Measurements from ENCODE around the gene SH3GL1. TPM values are rescaled to one million over a fixed set of nuclear protein-coding genes. Genes with fewer than 3 reads are reported as not detected.
A peak's percentile ranks its signal among the peaks of the same experiment; 100 is the strongest.

Gene SH3GL1
- polyA plus RNA-seq, 3 donors, result 14.0 to 33.9 (median 15.0) TPM

GRCh38 chr19:4328243-4328990 is 71.9 kb downstream of the SH3GL1 start:
- under 1% methylated on average over 42 of the region's 49 CpGs for WGBS (ENCODE audit: insufficient coverage)

More at GRCh38 chr19:4328243-4328990, 71.9 kb downstream of the SH3GL1 start:
- H3K27me3 Mint-ChIP-seq (ENCODE audit: low read depth in 3 of 3), result peaks cover 28 to 45% (median 41%) of the 10 kb centered on the region in 3 donors
- no peaks in the 10 kb centered on the region for H4K20me1 ChIP-seq (ENCODE audit: insufficient read depth, low read length)
- peak overlapping the region in 1 of 7 donors; percentile 36 for H3K27ac Mint-ChIP-seq
- no peak overlapping the region for H3K27ac ChIP-seq (ENCODE audit: low read depth in 1 of 2, low read length in 2 of 2)
- H3K36me3 ChIP-seq (replicated peaks in 1 of 2; ENCODE audit: control insufficient read depth in 1 of 2, insufficient read depth in 2 of 2, low read length in 2 of 2), result no peaks in the 10 kb centered on the region
- peaks cover 30% of the 10 kb centered on the region for H3K4me1 Mint-ChIP-seq
- DNase-seq, result peak; percentile 83 to 86 (median 84)
- H3K9me3 ChIP-seq (replicated peaks in 1 of 2; ENCODE audit: control insufficient read depth in 1 of 2, insufficient read depth in 1 of 2, low read length in 2 of 2), result peaks cover 0 to 15% of the 10 kb centered on the region in 2 donors
- TF ChIP-seq CTCF (IDR thresholded peaks at IDR 0.05), result no peak
- peak overlapping the region in 2 of 3 experiments; percentile 27 to 65 for H3K4me3 ChIP-seq (replicated peaks in 1 of 3; ENCODE audit: low read depth in 2 of 3, low read length in 3 of 3)
- H3K36me3 Mint-ChIP-seq, result peaks cover 3% of the 10 kb centered on the region in 2 donors
- peaks cover 8 to 26% (median 17%) of the 10 kb centered on the region in 7 donors for H3K9me3 Mint-ChIP-seq
- H3K4me3 Mint-ChIP-seq, result peak overlapping the region; percentile 76 to 85
- H2AFZ ChIP-seq (ENCODE audit: insufficient read depth, low read depth, low read length, poor library complexity, severe bottlenecking), result peak overlapping the region; percentile 79
- H3K9ac ChIP-seq (ENCODE audit: insufficient read depth, low read length, poor library complexity, severe bottlenecking), result peak overlapping the region; percentile 40
- peak overlapping the region; percentile 77 for H3K4me2 ChIP-seq (replicated peaks; ENCODE audit: extremely low read depth, low read length, poor library complexity, severe bottlenecking)
- intact Hi-C loops (cut with micrococcal nuclease), result loop anchor here (1.0 to 10.0 kb wide), 3 partner anchors 14 to 346 kb away; partner anchors contain the start of genes MPND (in 1 of the 2) and MYDGF (in 1 of the 2)
- no peaks in the 10 kb centered on the region for H3K79me2 ChIP-seq (ENCODE audit: insufficient read depth, low read length)
- peaks cover 23 to 26% of the 10 kb centered on the region in 2 donors for H3K4me1 ChIP-seq (ENCODE audit: control insufficient read depth in 1 of 2, insufficient read depth in 2 of 2, low read length in 2 of 2)
- H3K27me3 ChIP-seq (ENCODE audit: control insufficient read depth in 2 of 2, insufficient read depth in 2 of 2, low read length in 2 of 2), result peaks cover 2 to 28% of the 10 kb centered on the region in 2 donors
